Tibial nerve (tissue), 4 donors: ENCODE results near the gene LHFPL3.

Experiments
- CTCF ChIP-seq, 5 experiments: fragments of 200-600 bp in 3 of 5; fragments of 450-650 bp in 2 of 5; sonication (generic) in 3 of 5; IDR thresholded peaks; one replicate each; pipeline ENCODE4 v1.5.1; 2016 to 2019; ENCODE audit warnings: antibody characterized with exemption in 5 of 5, mild to moderate bottlenecking in 3 of 5, moderate library complexity in 2 of 5
- EP300 ChIP-seq, 2 donors: sonication (generic); formaldehyde crosslinking; IDR thresholded peaks; one replicate each; pipeline ENCODE4 v1.6.1; 2017; ENCODE audit warnings: antibody characterized with exemption in 2 of 2, mild to moderate bottlenecking in 1 of 2

- no peak for TF ChIP-seq CTCF (IDR thresholded peaks at IDR 0.05)
- TF ChIP-seq EP300 (IDR thresholded peaks at IDR 0.05) = no peak
Measured at GRCh38 chr7:104816537-104816936, 488.1 kb downstream of the LHFPL3 start.
